HG03045 (cell line): Measurements from ENCODE around the gene NEK3.
"Not testable (repeated sequence)": the region's sequence is repeated elsewhere in the genome, so short reads cannot be mapped to it uniquely, and the experiment has no call there.

Experiments
- ATAC-seq: cut with Tn5 transposase; IDR thresholded peaks from one replicate; pipeline ENCODE4 v1.9.1; 2021; ENCODE audit warnings: mild to moderate bottlenecking, moderate library complexity; ENCODE audit not compliant: unreplicated experiment

The NEK3 gene

GRCh38 chr13:52125547-52125946 lies 33.9 kb downstream of the NEK3 start:
- ATAC-seq = no peak

- ATAC-seq = no peak
Observed at GRCh38 chr13:52118595-52118994, 40.8 kb downstream of the NEK3 start.

GRCh38 chr13:52118095-52118494 lies 41.3 kb downstream of the NEK3 start:
- ATAC-seq = no peak

GRCh38 chr13:52112591-52112990 lies 46.8 kb downstream of the NEK3 start:
- ATAC-seq = no peak

- ATAC-seq = no peak
Observed at GRCh38 chr13:52109116-52109670, 50.2 kb downstream of the NEK3 start.

GRCh38 chr13:52105841-52106240 lies 53.6 kb downstream of the NEK3 start:
- ATAC-seq = no peak

- ATAC-seq = no peak
Observed at GRCh38 chr13:52104624-52105023, 54.8 kb downstream of the NEK3 start.

- ATAC-seq = no peak
Observed at GRCh38 chr13:52103386-52103785, 56.0 kb downstream of the NEK3 start.

GRCh38 chr13:52102423-52102822 lies 57.0 kb downstream of the NEK3 start:
- ATAC-seq = not testable (repeated sequence)

- ATAC-seq = no peak
Observed at GRCh38 chr13:52097197-52097596, 62.2 kb downstream of the NEK3 start.

GRCh38 chr13:52096748-52097147 lies 62.6 kb downstream of the NEK3 start:
- ATAC-seq = no peak

GRCh38 chr13:52096062-52096461 lies 63.3 kb downstream of the NEK3 start:
- no peak for ATAC-seq

GRCh38 chr13:52092087-52092486 lies 67.3 kb downstream of the NEK3 start:
- no peak for ATAC-seq

GRCh38 chr13:52091473-52091872 lies 67.9 kb downstream of the NEK3 start:
- ATAC-seq = no peak

GRCh38 chr13:52085421-52085820 lies 74.0 kb downstream of the NEK3 start:
- no peak for ATAC-seq

GRCh38 chr13:52084981-52085380 lies 74.4 kb downstream of the NEK3 start:
- not testable (repeated sequence) for ATAC-seq
